Stimulated activated CD4-positive, alpha-beta T cell treated with anti-CD3 and anti-CD28 coated beads, Interleukin-12 subunit alpha, Interleukin-12 subunit beta, amount 100 ng/mL, for 48 hours (primary cell): ENCODE data around the gene TSPEAR.

ENCODE experiments used
- DNase-seq, 3 donors: peaks; one replicate each; pipeline ENCODE4 v3.0.0-alpha.2; 2020; ENCODE audit warnings: low read depth in 2 of 3, low spot score in 1 of 3

The TSPEAR gene

DNA sequence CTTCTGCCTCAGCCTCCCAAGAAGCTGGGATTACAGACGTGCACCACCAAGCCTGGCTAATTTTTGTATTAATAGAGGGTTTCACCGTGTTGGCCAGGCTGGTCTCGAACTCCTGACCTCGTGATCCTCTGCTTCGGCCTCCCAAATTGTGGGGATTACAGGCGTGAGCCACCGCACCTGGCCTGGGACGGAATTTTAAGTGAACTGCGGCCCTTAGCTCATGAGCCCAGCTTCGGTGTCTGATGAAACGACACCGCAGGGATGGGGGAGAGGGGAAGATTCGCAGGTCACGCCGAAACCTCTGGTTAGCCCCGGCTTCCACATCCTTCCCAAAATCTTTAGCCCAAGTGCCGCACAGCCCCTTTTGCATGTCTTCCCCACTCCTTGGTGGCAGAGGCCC lies 217.0 kb downstream of the TSPEAR start:
- DNase-seq, result no peak

GRCh38 chr21:44492567-44493385 lies 218.6 kb downstream of the TSPEAR start:
- DNase-seq, result no peak

DNA sequence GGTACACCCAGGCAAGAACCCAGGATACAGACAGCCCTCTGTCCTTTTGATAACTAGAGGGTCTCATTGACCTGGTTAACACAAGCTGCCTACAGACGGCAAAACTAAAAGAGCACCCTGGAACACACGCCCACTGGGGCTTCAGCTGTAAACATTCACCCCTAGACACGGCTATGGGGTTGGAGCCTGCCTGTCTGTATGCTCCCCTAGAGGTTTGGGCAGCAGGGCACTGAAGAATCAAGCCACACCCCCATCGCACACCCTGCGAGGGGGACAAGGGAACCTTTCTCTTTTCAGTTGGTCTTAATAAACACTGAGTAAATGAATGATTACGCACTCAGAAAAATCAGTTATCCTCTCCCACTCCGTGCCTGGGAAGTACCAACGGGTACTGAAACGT lies 220.6 kb downstream of the TSPEAR start:
- no peak for DNase-seq

DNA sequence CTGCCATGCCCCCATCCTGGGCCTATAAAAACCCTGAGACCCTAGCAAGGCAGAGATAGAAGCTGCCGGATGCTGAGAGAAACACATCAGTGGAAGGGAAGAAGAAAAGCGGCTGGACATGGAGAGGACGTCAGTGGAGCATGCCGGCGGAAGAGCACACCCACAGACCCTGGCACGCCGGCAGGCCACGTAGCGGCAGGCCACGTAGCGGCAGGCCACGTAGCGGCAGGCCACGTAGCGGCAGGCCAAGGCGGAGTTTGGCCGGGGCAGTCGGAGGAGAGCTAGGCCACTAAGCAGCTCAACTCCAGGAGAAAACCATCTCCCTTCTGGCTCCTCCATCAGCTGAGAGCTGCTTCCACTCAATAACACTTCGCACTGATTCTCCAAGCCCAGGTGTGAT lies 221.0 kb downstream of the TSPEAR start:
- DNase-seq, result no peak

- no peak for DNase-seq
Measured at GRCh38 chr21:44489962-44490361, 221.4 kb downstream of the TSPEAR start.

DNA sequence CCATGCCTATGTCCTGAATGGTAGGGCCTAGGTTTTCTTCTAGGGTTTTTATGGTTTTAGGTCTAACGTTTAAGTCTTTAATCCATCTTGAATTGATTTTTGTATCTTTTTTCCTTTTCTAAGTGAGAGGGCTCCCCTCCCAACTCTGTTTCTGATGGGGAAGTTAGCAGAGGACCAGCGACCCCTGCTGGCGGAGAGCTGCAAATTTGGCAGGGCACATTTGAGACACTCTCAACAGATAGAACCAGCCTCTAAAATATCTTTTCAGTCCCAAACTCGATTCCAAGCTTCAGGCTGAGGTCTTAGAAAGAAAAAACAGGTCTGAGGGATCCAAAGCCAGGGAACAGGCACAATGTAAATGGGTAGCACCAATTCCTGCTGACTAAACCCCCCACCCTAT lies 223.5 kb downstream of the TSPEAR start:
- peak; percentile 34 to 57 (median 47) for DNase-seq

DNA sequence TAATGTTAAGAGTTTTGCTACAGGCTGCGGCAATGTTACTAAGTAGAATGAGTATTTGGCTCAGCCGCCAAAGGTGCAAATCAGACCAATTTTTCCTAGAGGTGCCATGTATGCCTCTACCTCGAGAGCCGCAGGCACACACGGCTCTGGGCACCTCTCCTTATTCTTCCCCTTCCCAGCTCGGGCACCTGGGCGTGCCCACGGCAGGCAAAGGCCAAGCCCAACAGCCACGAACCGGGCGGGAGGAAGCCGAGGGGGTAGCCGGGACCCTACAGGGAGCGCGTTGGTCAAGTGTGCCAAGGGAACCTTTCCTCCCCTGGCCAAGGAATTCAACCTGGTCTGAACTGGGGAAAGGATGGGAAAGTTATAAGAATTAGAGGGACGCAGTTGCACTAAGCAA lies 225.1 kb downstream of the TSPEAR start:
- no peak for DNase-seq

DNA sequence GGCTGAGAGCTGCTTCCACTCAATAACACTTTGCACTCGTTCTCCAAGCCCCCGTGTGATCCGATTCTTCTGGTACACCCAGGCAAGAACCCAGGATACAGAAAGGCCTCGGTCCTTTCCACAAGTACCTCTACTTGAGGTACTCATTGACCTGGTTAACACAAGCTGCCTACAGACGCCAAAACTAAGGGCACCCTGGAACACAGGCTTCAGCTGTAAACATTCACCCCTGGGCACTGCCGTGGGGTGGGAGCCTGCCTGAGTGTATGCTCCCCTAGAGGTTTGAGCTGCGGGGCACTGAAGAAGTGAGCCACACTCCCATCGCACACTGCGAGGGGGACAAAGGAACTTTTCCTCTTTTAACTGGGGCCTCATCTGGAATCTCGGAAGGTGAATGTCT lies 225.6 kb downstream of the TSPEAR start:
- DNase-seq, result no peak

GRCh38 chr21:44485254-44485793 lies 226.0 kb downstream of the TSPEAR start:
- DNase-seq, result peak in 2 of 3 donors; percentile 34 to 37

DNA sequence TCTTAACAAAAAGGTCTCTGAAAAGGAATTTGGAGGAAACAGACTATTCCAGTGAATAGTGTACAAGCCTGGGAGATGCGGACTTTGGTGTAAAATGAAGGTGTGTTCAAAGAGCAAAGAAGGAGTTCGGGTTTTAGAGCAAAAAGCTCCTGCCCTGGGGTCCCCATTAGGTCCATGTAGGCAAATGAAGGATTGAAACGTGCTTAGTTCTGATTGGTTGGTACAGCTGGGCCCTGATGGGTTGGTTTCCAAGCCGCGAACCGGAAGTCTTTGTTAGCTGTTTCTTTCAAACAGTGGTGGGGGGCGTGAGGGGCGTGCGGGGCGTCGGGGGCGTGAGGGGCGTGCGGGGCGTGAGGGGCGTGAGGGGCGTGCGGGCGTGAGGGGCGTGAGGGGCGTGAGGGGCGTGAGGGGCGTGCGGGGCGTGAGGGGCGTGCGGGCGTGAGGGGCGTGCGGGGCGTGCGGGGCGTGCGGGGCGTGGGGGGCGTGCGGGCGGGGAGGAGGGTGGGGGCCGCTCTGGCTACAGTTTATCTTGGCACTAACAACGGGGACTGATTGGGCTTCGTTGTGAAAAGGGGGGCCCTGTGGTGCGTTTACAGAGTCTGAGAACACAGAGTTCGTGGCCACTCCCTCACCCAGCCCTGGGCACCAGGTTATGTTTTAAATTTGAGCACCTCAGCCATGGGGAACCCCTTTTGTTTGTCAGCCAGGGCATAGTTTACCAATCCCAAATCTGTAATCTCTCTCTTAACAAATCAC lies 226.7 kb downstream of the TSPEAR start:
- DNase-seq, result no peak

DNA sequence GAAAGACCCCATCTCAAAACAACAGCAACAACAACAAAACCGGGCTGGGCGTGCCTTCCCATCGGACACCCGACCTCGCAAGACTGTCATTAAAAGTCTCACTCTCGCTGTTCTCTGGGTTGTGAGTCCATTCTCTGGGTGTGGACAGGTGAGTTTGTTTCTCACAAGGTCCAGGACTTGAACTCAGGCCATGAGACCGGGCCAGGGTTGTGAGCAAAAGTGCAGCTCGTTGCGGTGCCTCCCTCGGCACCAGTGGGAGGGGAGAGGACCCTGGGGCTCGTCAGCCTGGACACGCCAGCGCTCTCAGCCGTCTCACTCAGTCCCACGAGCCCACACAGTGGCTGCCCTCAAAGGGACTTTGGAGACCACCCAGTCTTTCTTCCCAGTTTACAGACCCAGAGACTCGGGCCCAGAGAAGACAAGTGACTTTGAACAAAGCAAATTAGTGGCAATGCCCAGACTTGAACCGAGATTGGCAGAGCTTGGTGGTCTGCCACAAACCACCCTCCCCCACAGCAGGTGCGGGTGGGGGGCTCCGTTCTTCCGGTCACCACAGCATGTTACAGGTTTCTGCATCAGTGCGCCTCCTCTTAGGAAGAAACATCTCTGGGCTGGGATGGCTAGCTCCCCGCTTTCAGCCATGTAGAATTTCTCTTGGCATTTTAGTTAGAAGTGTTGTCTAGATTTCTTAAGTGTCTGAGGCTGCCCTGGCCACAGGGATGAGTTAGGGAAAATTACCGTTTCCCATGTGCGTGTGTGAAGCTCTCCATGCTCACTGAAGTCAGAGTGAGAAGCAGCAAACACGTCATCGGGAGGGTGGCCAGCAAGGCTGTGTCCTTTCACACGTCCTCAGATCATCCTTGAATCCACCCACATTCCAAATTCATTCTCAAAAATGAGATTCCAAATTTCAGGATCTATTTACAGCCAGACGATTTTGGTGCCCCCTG lies 227.8 kb downstream of the TSPEAR start:
- DNase-seq, result no peak

DNA sequence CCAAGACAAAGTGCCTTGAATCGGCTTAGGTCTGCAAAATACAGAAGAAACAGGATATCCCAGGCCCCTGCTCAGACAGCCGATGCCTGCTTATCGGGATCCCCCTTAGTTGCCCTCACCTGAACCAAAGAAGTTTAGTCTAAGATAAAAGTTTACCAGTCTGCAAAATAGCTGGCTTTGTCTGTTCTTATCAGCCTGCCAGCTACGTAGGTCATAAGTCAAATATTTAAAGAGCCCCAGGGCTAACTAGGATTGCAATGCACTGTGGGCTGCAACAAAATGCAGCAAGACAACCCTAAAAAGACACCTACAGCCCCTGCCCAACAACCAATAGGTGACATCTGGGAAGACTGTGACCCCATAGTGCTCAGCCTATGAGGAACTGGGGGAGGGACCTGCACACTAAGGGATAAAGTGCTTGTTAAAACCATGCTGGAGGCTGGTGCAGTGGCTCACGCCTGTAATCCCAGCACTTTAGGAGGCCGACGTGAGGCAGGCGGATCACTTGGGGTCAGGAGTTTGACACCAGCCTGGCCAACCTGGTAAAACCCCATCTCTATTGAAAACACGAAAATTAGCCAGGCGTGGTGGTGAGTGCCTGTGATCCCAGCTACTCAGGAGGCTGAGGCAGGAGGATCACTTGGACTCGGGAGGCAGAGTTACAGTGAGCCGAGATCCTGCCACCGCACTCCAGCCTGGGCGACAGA lies 228.6 kb downstream of the TSPEAR start:
- no peak for DNase-seq

DNA sequence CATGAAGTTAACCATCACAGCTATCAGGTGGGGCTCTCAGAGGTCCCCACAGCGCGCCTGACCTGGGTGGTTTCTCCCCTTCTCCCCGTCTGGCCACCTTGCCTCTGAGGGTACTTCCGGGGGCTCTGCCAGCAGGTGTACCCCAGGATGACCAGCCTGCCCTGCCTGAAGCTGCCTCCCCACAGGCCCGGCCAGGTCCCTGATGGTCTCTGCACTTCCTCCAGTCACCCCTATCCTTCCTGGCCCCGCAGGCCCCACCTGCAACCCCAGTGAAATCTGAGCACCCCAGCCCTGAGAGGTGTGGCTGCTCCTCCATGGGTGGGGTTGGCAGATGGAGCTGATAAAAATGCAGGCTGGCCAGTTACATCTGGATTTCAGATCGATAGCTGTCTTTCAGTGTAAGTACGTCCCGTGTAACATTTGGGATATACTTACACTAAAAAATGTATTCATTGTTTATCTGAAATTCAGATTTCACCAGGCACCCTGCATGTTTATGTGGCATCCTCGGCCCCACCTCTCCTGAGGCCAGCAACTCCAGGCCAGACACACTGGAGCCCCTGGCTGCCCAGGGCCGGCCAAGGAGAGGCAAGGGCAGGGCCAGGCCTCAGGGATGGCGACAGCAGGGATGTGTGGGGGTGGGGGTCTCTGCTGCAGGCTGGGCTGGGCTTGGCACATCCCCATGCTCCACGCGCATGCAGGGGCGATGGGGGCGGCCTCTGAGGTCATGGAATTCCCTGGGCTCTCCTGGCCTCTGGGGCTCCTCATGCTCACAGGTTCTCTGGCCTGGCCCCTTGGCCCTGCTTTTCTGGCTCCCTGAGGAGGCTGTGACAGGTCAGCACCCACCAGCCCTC lies 230.9 kb downstream of the TSPEAR start:
- DNase-seq, result no peak

DNA sequence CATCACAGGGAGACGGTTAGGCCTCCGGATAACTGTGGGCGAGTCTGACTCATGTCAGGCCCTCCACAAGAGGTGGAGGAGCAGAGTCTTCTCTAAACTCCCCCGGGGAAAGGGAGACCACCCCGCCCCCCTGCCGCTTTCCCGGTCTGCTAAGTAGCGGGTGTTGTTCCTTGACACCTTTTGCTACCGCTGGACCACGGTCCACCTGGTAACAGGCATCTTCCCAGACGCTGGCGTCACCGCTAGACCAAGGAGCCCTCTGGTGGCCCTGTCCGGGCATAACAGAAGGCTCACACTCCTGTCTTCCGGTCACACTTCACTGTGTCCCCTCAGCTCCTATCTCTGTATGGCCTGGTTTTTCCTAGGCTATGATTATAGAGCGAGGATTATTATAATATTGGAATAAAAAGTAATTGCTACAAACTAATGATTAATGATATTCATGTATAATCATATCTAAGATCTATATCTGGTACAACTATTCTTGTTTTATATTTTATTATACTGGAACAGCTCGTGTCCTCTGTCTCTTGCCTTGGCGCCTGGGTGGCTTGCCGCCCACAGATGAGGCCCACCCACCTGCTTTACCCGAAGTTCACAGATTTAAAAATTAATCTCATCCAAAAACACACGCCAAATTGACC lies 231.7 kb downstream of the TSPEAR start:
- DNase-seq, result peak; percentile 22 to 35 (median 23)

DNA sequence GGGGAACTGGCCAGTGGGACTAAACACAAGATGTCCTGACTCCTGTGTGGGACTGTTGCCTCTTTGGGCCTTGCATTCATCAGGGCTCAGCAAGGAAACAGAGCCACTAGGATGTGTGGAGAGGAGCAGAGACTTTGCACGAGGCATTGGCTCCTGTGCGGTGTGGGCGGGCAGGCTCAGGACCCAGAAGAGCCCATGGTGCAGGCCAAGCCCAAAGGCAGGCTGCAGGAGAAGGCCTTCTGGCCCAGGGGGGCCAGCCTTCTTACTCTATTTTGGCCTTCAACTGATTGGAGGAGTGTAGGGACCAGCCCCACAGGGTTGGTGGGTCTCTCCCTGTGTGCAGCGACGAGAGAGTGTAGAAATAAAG lies 232.6 kb downstream of the TSPEAR start:
- no peak for DNase-seq

- DNase-seq, result no peak
Measured at GRCh38 chr21:44478124-44478800, 233.1 kb downstream of the TSPEAR start.

DNA sequence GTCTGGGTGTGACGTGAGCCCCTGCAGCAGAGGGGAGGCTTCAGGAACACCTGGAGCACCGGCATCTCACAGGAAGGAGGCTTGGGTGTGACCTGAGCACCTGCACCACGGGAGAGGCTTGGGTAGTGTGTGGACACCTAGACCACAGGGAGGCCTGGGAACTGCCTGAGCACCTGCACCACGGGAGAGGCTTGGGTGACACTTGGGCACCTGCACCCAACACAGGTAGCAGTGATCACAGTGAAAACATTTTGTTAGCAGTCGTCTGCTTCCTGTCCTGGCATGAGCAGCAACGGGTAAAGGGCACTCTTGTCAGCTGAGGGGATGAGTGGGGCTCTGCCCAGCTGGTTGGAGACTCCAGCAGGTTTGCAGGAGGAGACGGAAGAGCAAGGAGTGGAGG lies 233.7 kb downstream of the TSPEAR start:
- DNase-seq, result no peak

DNA sequence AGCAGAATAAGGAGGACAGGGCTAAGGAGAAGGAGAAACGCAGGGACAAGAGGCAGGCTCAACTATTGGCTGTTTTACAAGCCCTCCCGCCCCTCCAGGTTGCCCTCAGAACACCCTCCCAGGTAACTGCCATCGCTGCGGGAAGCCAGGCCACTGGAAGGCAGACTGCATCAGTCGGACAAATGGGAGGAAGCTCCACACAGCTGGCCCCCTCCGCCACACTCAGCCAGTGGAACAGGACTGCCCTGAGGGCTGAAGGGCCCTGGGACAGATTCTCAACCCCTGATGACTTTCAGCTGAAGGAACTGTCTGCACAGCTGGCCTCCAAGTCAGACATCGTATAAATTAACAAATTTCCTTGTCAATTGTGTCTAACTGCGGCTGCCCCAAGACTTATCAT lies 234.2 kb downstream of the TSPEAR start:
- no peak for DNase-seq
